Measurements from ENCODE around the gene LIN37.

Gene LIN37

GRCh38 chr19:35736913-35737886, 11.2 kb upstream of the LIN37 start:
- DNase-seq: no peak

- no peak for DNase-seq
Measured at GRCh38 chr19:35738021-35738886, 10.1 kb upstream of the LIN37 start.

GRCh38 chr19:35738887-35739229, 9.5 kb upstream of the LIN37 start:
- DNase-seq: no peak

GRCh38 chr19:35739275-35740107, 8.9 kb upstream of the LIN37 start:
- no peak for DNase-seq

- no peak for DNase-seq
Measured at GRCh38 chr19:35740108-35740422, 8.3 kb upstream of the LIN37 start.

GRCh38 chr19:35740423-35741202, 7.8 kb upstream of the LIN37 start:
- peak; percentile 91 to 92 for DNase-seq

GRCh38 chr19:35741203-35741515, 7.2 kb upstream of the LIN37 start:
- no peak for DNase-seq

- peak; percentile 54 to 68 for DNase-seq
Measured at GRCh38 chr19:35742121-35742724, 6.2 kb upstream of the LIN37 start, which contains the start of gene IGFLR1. TSS of gene IGFLR1 (minus strand) at chr19:35742452. CDS start at chr19:35741180, 1,272 bp downstream.

- no peak for DNase-seq
Measured at GRCh38 chr19:35743640-35744429, 4.5 kb upstream of the LIN37 start.

GRCh38 chr19:35744430-35745327, 3.7 kb upstream of the LIN37 start:
- peak; percentile 92 for DNase-seq

GRCh38 chr19:35745328-35746086, 2.9 kb upstream of the LIN37 start, which contains the start of the genes PSENEN and U2AF1L4:
TSS of gene PSENEN (plus strand) at chr19:35745651. CDS start at chr19:35745931, 280 bp downstream.
TSS of gene U2AF1L4 (minus strand) at chr19:35745418. CDS start at chr19:35745391, 27 bp downstream.
- DNase-seq: peak; percentile 92 to 94

GRCh38 chr19:35746087-35746462, 2.3 kb upstream of the LIN37 start:
- DNase-seq: no peak

- DNase-seq: no peak
Measured at GRCh38 chr19:35746531-35746930, 1.8 kb upstream of the LIN37 start.

GRCh38 chr19:35750167-35750566, 1.8 kb downstream of the LIN37 start:
- no peak for DNase-seq

GRCh38 chr19:35751839-35752745, 3.7 kb downstream of the LIN37 start:
- DNase-seq: no peak

- no peak for DNase-seq
Measured at GRCh38 chr19:35752746-35753350, 4.5 kb downstream of the LIN37 start.

All from activated CD4-positive, alpha-beta T cell treated with anti-CD3 and anti-CD28 coated beads, Interleukin-2, amount 50 U/mL, for 4 hours (primary cell).